Naive B cell (primary cell): Measurements from ENCODE around the gene UBE2Z. TPM values are rescaled to one million over a fixed set of nuclear protein-coding genes. Genes with fewer than 3 reads are reported as not detected.

Source experiments
- polyA plus RNA-seq, 6 donors: library from polyadenylated mRNA; unstranded; fragments of 300-500 nt; fragmentation: Illumina TruSeq; gene quantifications; one replicate each; pipeline ENCODE4 v1.2.3, GENCODE V29; 2021; ENCODE audit warnings: low read depth in 6 of 6

UBE2Z gene
- polyA plus RNA-seq, 6 donors from 2014 or later: 75.2 to 89.3 (median 76.9) TPM

Other genes with a start within 250 kb of the UBE2Z start
- gene PRAC1, start 185.9 kb upstream of the UBE2Z start, polyA plus RNA-seq: not detected
- not detected for gene PRAC2, start 185.2 kb upstream of the UBE2Z start, polyA plus RNA-seq
- not detected for gene HOXB13, start 179.7 kb upstream of the UBE2Z start, polyA plus RNA-seq
- not detected for gene TTLL6, start 91.2 kb upstream of the UBE2Z start, polyA plus RNA-seq
- gene CALCOCO2, start 77.4 kb upstream of the UBE2Z start, polyA plus RNA-seq: 100 to 1,000 TPM; 147 to 228 (median 187) TPM
- 100 to 1,000 TPM; 170 to 239 (median 193) TPM for gene ATP5MC1, start 15.6 kb upstream of the UBE2Z start, polyA plus RNA-seq
- gene SNF8, start 36.4 kb downstream of the UBE2Z start, polyA plus RNA-seq: 100 to 1,000 TPM in 4 of 6 donors, 10 to 100 TPM in 2; 92.4 to 140 (median 108) TPM
- not detected for gene GIP, start 60.2 kb downstream of the UBE2Z start, polyA plus RNA-seq
- not detected for gene IGF2BP1, start 89.0 kb downstream of the UBE2Z start, polyA plus RNA-seq
- not detected for gene B4GALNT2, start 224.4 kb downstream of the UBE2Z start, polyA plus RNA-seq